WTC11 (cell line): ENCODE results near the gene BORCS6. TPM values are rescaled to one million over a fixed set of nuclear protein-coding genes. Genes with fewer than 3 reads are reported as not detected.
"Not testable (repeated sequence)": the region's sequence is repeated elsewhere in the genome, so short reads cannot be mapped to it uniquely, and the experiment has no call there.

Experiments
- ATAC-seq: fragments of 200-7000 bp; cut with Tn5 transposase; 2 replicates; pipeline ENCODE4 v1.10.0; 2021; ENCODE audit warnings: mild to moderate bottlenecking, moderate library complexity
- CTCF ChIA-PET: fragments of 300-600 bp; sonication (Branson Sonifier 250); formaldehyde crosslinking; loops from one replicate; lab custom pipeline; 2021; ENCODE audit warnings: antibody characterized with exemption; lab: Charles Lee
- POLR2A ChIA-PET: fragments of 350-600 bp; sonication (Branson Sonifier 250); formaldehyde crosslinking; loops from one replicate; lab custom pipeline; 2021; ENCODE audit warnings: antibody characterized with exemption; lab: Charles Lee
- DNase-seq: peaks from one replicate; pipeline ENCODE4 v3.0.0; 2021; ENCODE audit warnings: low spot score
- H3K27ac Mint-ChIP-seq: 2 replicates; pipeline ENCODE4 v1.8.0; 2021; ENCODE audit warnings: mixed read lengths
- H3K27me3 Mint-ChIP-seq: 2 replicates; pipeline ENCODE4 v1.8.0; 2021; ENCODE audit warnings: low read depth, mild to moderate bottlenecking, moderate library complexity, mixed read lengths
- H3K36me3 Mint-ChIP-seq: 2 replicates; pipeline ENCODE4 v1.8.0; 2021; ENCODE audit warnings: mixed read lengths
- H3K4me1 Mint-ChIP-seq: 2 replicates; pipeline ENCODE4 v1.8.0; 2022; ENCODE audit warnings: mixed read lengths
- H3K4me3 Mint-ChIP-seq: 2 replicates; pipeline ENCODE4 v1.8.0; 2021; ENCODE audit warnings: mild to moderate bottlenecking, moderate library complexity, mixed read lengths
- H3K9me3 Mint-ChIP-seq: 2 replicates; pipeline ENCODE4 v1.8.0; 2021; ENCODE audit warnings: mixed read lengths
- ATF6 ChIP-seq: sonication (generic); formaldehyde crosslinking; IDR thresholded peaks from 2 replicates; pipeline ENCODE4 v1.8.1; 2023; ENCODE audit warnings: mild to moderate bottlenecking, missing genetic modification reagents
- E2F4 ChIP-seq: sonication (generic); formaldehyde crosslinking; IDR thresholded peaks from 2 replicates; pipeline ENCODE4 v1.8.1; 2022; ENCODE audit warnings: low read depth, mild to moderate bottlenecking, moderate library complexity, missing genetic modification reagents, borderline replicate concordance
- FOXK1 ChIP-seq: sonication (generic); formaldehyde crosslinking; IDR thresholded peaks from 2 replicates; pipeline ENCODE4 v1.8.0; 2022; ENCODE audit warnings: mild to moderate bottlenecking, moderate library complexity, missing genetic modification reagents
- FOXP4 ChIP-seq: sonication (generic); formaldehyde crosslinking; IDR thresholded peaks from 2 replicates; pipeline ENCODE4 v1.8.0; 2022; ENCODE audit warnings: mild to moderate bottlenecking, missing genetic modification reagents
- GTF2I ChIP-seq: fragments of 250-450 bp; sonication (Bioruptor Pico); conservative IDR thresholded peaks from 2 replicates; pipeline ENCODE4 v1.4.0; 2021; ENCODE audit warnings: mild to moderate bottlenecking
- HMGA2 ChIP-seq: fragments of 250-450 bp; sonication (Bioruptor Pico); IDR thresholded peaks from 2 replicates; pipeline ENCODE4 v1.4.0; 2021; ENCODE audit warnings: mild to moderate bottlenecking, moderate library complexity
- MAX ChIP-seq: sonication (generic); formaldehyde crosslinking; IDR thresholded peaks from 2 replicates; pipeline ENCODE4 v1.8.0; 2022; ENCODE audit warnings: mild to moderate bottlenecking, missing genetic modification reagents
- MLX ChIP-seq: sonication (generic); formaldehyde crosslinking; IDR thresholded peaks from 2 replicates; pipeline ENCODE4 v1.8.1; 2023; ENCODE audit warnings: mild to moderate bottlenecking, missing genetic modification reagents, moderate library complexity
- MXD4 ChIP-seq: fragments of 250-450 bp; sonication (Bioruptor Pico); IDR thresholded peaks from 2 replicates; pipeline ENCODE4 v1.8.0; 2021; ENCODE audit warnings: mild to moderate bottlenecking, moderate library complexity, borderline replicate concordance
- NFYB ChIP-seq: sonication (generic); formaldehyde crosslinking; conservative IDR thresholded peaks from 2 replicates; pipeline ENCODE4 v1.8.0; 2022; ENCODE audit warnings: low read depth, missing genetic modification reagents
- NR1H2 ChIP-seq: sonication (generic); formaldehyde crosslinking; IDR thresholded peaks from 2 replicates; pipeline ENCODE4 v1.9.0; 2021; ENCODE audit warnings: mild to moderate bottlenecking, moderate library complexity, missing genetic modification reagents
- OVOL2 ChIP-seq: fragments of 250-450 bp; sonication (Bioruptor Pico); IDR thresholded peaks from 2 replicates; pipeline ENCODE4 v1.9.0; 2021; ENCODE audit warnings: mild to moderate bottlenecking, borderline replicate concordance
- SMAD3 ChIP-seq: sonication (generic); formaldehyde crosslinking; IDR thresholded peaks from 2 replicates; pipeline ENCODE4 v1.8.0; 2022; ENCODE audit warnings: missing genetic modification reagents, mild to moderate bottlenecking, borderline replicate concordance
- SOX15 ChIP-seq: fragments of 250-450 bp; sonication (Bioruptor Pico); IDR thresholded peaks from 2 replicates; pipeline ENCODE4 v1.9.0; 2021; ENCODE audit warnings: mild to moderate bottlenecking
- SP1 ChIP-seq: sonication (generic); formaldehyde crosslinking; conservative IDR thresholded peaks from 2 replicates; pipeline ENCODE4 v1.8.1; 2022; ENCODE audit warnings: missing genetic modification reagents
- ZNF232 ChIP-seq: sonication (generic); formaldehyde crosslinking; IDR thresholded peaks from 2 replicates; pipeline ENCODE4 v1.8.0; 2022; ENCODE audit warnings: mild to moderate bottlenecking, missing genetic modification reagents
- ZNF263 ChIP-seq: sonication (generic); formaldehyde crosslinking; IDR thresholded peaks from 2 replicates; pipeline ENCODE4 v1.8.1; 2022; ENCODE audit warnings: low read depth, mild to moderate bottlenecking, moderate library complexity, missing genetic modification reagents
- ZNF423 ChIP-seq: fragments of 250-450 bp; sonication (Bioruptor Pico); IDR thresholded peaks from 2 replicates; pipeline ENCODE4 v2.1.2; 2022; ENCODE audit warnings: mild to moderate bottlenecking, moderate library complexity
- ZSCAN18 ChIP-seq: fragments of 250-450 bp; sonication (Bioruptor Pico); IDR thresholded peaks from 2 replicates; pipeline ENCODE4 v2.1.2; 2022; ENCODE audit warnings: mild to moderate bottlenecking, moderate library complexity
- total RNA-seq: library from RNA; stranded (reverse); gene quantifications from 3 replicates; pipeline ENCODE4 v1.2.3, GENCODE V29; 2021

The BORCS6 gene
- total RNA-seq, 1 experiment from 2014 or later, result 5.6 TPM

- TF ChIP-seq MXD4 (CRISPR knock-in tag) (no peak), NFYB (peak; percentile 40; the same call in 1 of the 2 replicates), MAX (peak; percentile 64), ZNF423 (peak; percentile 50; the same call in 1 of the 2 replicates), OVOL2 (CRISPR knock-in tag) (peak; percentile 99), FOXP4 (CRISPR knock-in tag) (peak; percentile 93), HMGA2 (CRISPR knock-in tag) (no peak), SP1 (CRISPR knock-in tag) (peak; percentile 93), NR1H2 (CRISPR knock-in tag) (no peak), FOXK1 (CRISPR knock-in tag) (peak; percentile 94), ZNF263 (CRISPR knock-in tag) (peak; percentile 38; the same call in 1 of the 2 replicates), ATF6 (CRISPR knock-in tag) (no peak), ZSCAN18 (no peak), SMAD3 (CRISPR knock-in tag) (peak; percentile 92), ZNF232 (CRISPR knock-in tag) (peak; percentile 57; the same call in 1 of the 2 replicates), SOX15 (CRISPR knock-in tag) (peak; percentile 95), GTF2I (no peak), MLX (CRISPR knock-in tag) (peak; percentile 89; the same call in 1 of the 2 replicates), E2F4 (0 out of 2 replicates have a peak, but pooled peaks have one; percentile 53)
Measured at GRCh38 chr17:8173056-8173870, 16.7 kb downstream of the BORCS6 start (continued).

- POLR2A ChIA-PET, H3K27ac Mint-ChIP-seq, H3K27me3 Mint-ChIP-seq, H3K4me3 Mint-ChIP-seq, H3K36me3 Mint-ChIP-seq, H3K9me3 Mint-ChIP-seq, ATAC-seq, DNase-seq: not testable (repeated sequence)
- CTCF ChIA-PET, result interaction anchor here (0.8 kb wide), 1 partner anchor 13 kb away, joined by 5 read pairs; no protein-coding TSS in a partner anchor
- H3K4me1 Mint-ChIP-seq, result peaks cover 21% of the 10 kb centered on the region
Measured at GRCh38 chr17:8170186-8170585, 19.8 kb downstream of the BORCS6 start.
